HG03460 (cell line): ENCODE results near the gene HSPA4L.
A peak's percentile ranks its signal among the peaks of the same experiment; 100 is the strongest.

ENCODE experiments used
- ATAC-seq: cut with Tn5 transposase; IDR thresholded peaks from one replicate; pipeline ENCODE4 v1.9.1; 2021; ENCODE audit not compliant: unreplicated experiment

HSPA4L gene

DNA sequence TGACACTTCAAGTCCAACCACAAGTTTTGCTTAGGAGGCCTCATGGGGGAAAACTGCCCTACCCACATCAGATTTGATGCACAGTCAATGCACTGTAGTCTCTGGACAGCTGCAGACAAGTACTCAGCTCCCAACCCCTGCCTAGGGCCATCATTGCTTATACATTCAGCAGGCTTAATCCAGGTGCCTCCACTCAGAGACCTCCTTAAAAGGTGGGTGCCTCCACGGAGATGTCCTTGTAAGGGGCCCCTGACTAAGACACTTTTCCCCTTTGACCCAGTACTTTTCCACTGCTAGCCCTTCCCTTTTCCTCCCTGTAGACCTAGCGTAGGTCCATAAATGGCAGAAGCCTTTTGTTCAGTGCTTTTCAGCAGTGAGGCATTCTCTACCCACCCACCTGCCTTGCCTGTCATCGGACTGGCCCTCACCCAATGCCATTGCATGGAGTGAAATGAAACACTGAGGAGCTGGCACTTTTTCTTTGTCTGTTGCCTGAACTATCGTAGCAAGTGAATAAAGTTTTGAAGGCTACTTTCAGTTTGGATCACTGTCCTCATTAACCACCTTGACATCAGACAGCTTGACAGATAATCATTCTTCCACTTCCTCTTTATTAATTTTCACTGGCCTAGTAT lies 74.8 kb downstream of the HSPA4L start:
- peak; percentile 81 for ATAC-seq

DNA sequence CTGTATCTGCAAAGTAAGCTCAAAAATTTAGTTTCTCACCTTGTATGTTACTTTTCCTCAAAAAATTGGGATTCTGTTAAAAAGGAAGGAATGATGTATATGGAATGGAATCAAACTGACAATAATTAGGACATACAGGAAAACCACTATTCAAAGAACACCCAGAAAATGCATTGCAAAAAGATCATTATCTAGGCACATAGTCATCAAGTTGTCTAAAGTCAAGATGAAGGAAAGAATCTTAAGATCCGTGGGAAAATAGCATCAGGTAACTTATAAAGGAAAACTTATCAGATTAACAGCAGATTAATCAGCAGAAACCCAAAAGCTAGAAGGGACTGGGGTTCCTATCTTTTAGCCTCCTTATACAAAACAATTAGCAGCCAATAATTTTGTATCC lies 75.5 kb downstream of the HSPA4L start:
- ATAC-seq, result no peak

DNA sequence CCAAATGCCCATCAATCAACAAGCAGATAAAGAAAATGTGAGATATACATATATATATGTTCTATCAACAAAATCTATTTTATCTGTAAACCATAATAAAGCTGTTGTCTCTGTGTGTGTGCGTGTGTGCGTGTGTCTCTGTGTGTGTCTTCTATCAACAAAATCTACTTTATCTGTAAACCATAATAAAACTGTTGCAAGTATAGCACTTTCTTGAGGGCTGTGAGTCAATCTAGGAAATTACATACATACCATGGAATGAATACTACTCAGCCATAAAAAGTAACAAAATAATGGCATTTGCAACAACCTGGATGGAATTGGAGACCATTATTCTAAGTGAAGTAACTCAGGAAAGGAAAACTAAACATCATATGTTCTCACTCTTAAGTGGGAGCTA lies 86.1 kb downstream of the HSPA4L start:
- no peak for ATAC-seq

DNA sequence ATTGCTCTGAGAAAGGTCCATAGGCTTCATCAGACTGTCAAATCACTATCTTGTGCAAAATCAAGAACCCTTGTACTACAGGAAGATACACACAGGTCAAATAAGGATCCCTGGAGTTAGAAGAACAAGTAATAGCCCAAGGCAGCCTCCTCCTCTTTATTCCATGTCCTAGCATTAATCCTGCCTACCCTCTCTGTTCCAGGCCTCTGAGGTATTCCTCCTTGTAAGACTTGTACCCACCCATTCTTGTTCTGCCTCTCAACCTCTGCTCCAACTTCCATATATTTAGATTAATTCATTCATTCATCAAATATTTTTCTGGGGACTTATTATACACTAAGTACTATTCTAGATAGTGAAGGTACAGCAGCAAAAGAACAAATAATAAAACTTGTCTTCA lies 88.2 kb downstream of the HSPA4L start:
- ATAC-seq, result no peak

DNA sequence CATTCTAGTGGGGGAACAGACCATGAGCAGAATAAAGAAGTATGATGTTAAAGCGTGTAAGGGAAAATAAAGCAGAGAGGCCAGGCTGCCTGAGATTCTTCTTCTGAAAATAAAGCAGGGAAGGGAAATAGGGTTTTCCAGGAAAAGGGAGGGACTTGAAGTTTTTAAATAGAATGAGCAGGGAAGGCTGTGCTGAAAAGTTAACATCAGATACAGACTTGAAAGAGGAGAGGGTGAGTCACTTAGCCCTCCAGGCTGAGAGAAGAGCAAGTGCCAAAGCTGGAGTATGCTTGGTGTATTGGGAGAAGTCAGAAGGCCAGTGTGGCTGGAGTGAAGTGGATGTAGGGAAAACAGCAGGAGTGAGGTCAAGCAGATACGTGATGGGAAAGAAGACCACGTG lies 88.6 kb downstream of the HSPA4L start:
- ATAC-seq, result no peak

DNA sequence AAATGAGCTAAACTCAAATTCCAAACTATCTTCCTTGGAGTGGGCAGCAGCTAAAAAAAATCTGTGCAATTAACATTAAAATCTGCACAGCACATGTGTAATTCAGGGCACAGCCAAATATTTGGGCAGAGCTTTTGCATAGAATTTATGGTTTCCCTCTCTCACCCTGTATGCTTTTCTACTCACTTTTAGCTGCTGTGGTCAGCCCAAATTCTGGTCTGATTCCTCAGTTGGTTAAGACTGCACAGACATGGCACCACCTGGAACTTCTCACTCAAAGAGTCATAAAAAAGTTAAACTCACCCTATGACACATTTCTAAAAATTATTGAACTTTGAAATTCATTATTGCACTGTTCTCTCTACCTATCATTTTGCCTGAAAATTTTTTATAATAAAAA lies 93.7 kb downstream of the HSPA4L start:
- ATAC-seq, result no peak

DNA sequence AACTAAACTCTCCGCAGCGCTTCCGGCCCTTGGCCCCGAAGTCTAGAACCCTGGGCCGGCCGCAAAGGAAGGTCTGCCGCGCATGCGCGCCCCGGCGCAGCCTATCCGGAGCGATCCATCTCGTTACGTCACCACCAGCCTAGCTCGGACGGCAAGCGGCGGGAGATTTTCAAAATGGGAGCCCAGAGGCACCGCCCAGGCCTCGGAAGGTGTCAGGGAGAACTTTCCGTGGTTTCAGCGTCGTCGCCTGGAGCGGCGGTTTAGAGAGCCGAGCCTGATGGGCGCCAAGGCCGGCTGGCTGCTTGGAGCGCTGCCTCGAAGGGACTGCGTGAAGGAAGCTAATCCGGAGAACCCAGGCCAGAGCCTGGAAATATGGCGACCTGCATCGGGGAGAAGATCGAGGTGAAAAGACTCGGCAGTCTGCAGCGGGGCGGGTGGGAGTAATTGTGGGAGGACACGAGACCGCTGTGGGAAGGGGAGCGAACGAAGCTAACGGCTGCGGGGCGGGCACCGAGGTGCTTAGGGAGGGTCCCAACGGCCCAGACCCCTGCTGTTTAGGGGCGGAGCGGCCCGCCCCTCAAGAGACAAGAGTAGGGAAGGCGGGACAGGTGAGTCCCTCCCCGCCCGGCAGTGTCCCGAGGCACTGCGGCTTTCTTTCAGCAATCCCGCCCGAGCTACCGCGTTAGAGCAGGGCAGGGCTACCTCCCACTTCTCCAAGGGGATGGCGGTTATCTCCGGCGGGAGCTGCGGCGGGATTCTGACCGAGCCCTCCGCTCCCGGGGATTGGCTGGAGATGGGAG lies 98.8 kb downstream of the HSPA4L start, which contains the start of gene PLK4:
TSS of gene PLK4 (plus strand) at position 131 of the 800 bp plus-strand sequence. CDS start at position 373, 242 bp downstream.
- ATAC-seq, result peak; percentile 94

DNA sequence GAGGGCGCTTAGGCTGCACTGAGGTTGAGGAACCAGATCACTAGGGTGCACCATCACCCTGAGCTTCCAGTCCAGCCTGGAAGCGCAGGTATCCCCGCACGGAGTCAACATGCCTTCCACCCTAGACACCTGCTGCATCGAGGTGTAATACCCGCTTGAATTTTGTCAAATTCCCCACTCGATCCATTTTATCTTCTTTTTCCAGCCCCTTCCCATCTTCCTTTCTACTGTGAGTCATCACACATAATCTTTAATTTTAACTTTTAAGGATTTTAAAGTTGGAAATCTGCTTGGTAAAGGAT lies 99.4 kb downstream of the HSPA4L start:
- ATAC-seq, result peak; percentile 34

DNA sequence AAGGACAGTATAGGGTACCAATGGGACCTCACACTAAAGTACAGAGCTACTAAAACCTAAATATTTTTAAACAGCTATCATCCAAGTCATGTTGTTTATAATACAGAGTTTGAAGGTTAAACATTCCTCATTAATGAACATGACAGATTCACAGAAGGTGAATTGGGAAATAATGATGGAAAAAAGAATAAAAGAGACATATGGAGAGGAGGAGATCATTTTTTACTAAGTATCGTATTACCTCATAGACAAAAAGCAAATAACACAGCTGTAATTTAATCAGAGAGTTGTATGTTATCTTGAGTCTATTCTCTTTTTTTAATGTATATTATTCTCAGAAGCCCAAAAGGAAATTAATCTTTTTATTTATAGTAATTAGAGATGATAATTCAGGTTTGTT lies 106.4 kb downstream of the HSPA4L start:
- ATAC-seq, result no peak

DNA sequence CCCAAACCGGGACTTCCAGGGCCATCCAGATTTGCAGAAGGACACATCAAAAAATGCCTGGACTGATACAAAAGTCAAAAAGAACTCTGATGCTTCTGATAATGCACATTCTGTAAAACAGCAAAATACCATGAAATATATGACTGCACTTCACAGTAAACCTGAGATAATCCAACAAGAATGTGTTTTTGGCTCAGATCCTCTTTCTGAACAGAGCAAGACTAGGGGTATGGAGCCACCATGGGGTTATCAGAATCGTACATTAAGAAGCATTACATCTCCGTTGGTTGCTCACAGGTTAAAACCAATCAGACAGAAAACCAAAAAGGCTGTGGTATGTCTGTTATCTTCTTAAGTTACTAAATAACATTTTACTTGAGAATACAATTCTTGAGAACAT lies 107.8 kb downstream of the HSPA4L start:
- no peak for ATAC-seq
